Activated naive CD8-positive, alpha-beta T cell treated with anti-CD3 and anti-CD28 coated beads, Interleukin-2, amount 10 ng/mL, durations not matched to agents 7 days and 5 days (primary cell): ENCODE measurements around the gene IL1RL1. TPM values are rescaled to one million over a fixed set of nuclear protein-coding genes. Genes with fewer than 3 reads are reported as not detected.

Source experiments
- ATAC-seq: fragments of 150-1000 bp; cut with Tn5 transposase; one replicate; pipeline ENCODE4 v1.10.0; 2021; ENCODE audit warnings: low read depth, moderate library complexity
- POLR2A ChIA-PET: fragments of 350-600 bp; sonication (Branson Sonifier 250); formaldehyde crosslinking; loops from one replicate; lab custom pipeline; 2021; ENCODE audit warnings: antibody characterized with exemption; lab: Charles Lee
- DNase-seq: peaks from one replicate; pipeline ENCODE4 v3.0.0; 2021
- H3K27ac Mint-ChIP-seq: one replicate; pipeline ENCODE4 v1.8.0; 2022; ENCODE audit warnings: mild to moderate bottlenecking, mixed read lengths
- H3K27me3 Mint-ChIP-seq: one replicate; pipeline ENCODE4 v1.8.0; 2022; ENCODE audit warnings: mild to moderate bottlenecking, moderate library complexity, mixed read lengths
- H3K36me3 Mint-ChIP-seq: one replicate; pipeline ENCODE4 v1.8.0; 2021; ENCODE audit warnings: mild to moderate bottlenecking, mixed read lengths
- H3K4me1 Mint-ChIP-seq: one replicate; pipeline ENCODE4 v1.8.0; 2021; ENCODE audit warnings: mixed read lengths
- H3K4me3 Mint-ChIP-seq: one replicate; pipeline ENCODE4 v1.8.0; 2022; ENCODE audit warnings: mild to moderate bottlenecking, moderate library complexity, mixed read lengths
- H3K9me3 Mint-ChIP-seq: one replicate; pipeline ENCODE4 v1.8.0; 2021; ENCODE audit warnings: mixed read lengths
- total RNA-seq, 2 experiments: library from RNA; stranded (reverse); gene quantifications; one replicate each; pipeline ENCODE4 v1.2.3, GENCODE V29; 2021

IL1RL1 gene
- total RNA-seq, 2 experiments from 2014 or later, result not detected

DNA sequence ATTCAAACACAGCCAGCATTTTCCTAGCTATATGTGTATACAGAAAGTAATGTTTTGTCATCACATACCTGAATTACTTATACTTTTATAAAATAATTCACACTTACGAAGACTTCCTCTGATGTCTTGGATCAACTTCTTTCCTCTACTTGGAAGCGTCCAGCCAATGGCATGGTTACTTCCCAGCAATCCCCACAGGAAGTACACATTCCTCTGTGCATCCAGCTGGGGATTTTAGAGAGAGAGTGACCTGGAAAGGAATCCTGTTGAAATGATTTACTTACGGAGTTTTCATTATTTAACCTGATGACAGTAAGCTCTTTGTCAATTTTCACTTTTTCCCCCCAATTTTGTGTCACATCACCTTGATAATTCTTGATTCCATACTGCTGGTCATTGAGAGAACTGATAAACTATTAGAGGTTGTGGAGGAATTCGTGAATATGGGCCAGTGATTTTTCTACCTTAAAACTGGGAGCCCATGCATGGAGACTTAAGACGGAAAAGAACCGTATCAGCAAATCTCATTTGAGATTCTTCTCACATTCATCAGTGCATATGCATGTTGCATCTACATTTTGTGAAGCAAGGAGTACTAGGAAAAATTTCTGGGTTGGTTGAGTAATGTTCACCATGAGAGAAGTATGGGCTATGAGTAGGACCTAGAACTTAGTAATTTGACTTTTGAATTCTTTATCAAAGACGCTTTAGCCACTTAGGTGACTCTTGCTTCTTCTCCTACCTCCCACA is 35.2 kb downstream of the IL1RL1 start:
- H3K4me1 Mint-ChIP-seq, result peaks cover 12% of the 10 kb centered on the region
- POLR2A ChIA-PET, result no interaction called here
- DNase-seq (no peak), ATAC-seq (no peak)
- H3K9me3 Mint-ChIP-seq, result no peaks in the 10 kb centered on the region
- no peak overlapping the region for H3K4me3 Mint-ChIP-seq
- no peaks in the 10 kb centered on the region for H3K36me3 Mint-ChIP-seq
- no peaks in the 10 kb centered on the region for H3K27me3 Mint-ChIP-seq
- H3K27ac Mint-ChIP-seq, result no peak overlapping the region

DNA sequence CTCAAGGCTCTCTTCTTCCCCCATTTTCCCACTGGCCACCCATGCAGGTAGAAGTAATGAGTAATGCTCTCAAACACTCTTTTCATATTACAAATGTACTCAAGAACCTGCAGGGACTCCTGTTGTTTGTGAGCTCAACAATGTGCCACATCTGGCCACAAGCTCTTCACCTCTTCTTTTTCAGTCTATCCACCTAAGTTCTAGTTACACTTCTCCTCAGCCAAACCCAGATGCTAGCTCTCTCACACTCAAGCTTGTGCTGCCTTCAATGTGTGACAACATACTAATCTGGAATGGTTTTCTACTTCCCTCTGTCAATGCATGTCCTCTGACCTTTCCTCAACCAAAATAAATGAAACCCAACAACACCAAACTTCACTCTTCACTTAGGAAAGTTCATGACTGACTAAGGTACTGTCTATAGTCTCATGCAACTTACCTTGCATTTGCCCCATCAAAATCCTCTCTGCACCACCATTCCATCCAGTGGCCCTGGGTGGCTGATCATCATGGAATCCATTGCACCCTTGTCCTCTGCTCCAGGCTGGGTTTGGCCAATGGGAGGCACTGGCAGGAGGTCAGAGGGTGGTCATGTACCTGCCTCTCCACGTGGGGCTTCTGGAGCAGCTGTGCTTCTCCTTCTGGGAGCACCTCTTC is 38.9 kb downstream of the IL1RL1 start:
- Mint-ChIP-seq H3K27ac (no peak overlapping the region), H3K36me3 (peaks cover 2% of the 10 kb centered on the region), H3K9me3 (no peaks in the 10 kb centered on the region), H3K4me3 (no peak overlapping the region), H3K4me1 (peaks cover 21% of the 10 kb centered on the region), H3K27me3 (no peaks in the 10 kb centered on the region)
- no peak for DNase-seq
- ATAC-seq, result peak; percentile 49
- POLR2A ChIA-PET, result interaction anchor here (0.7 kb wide), 1 partner anchor 50 kb away, joined by 3 read pairs; no protein-coding TSS in a partner anchor

DNA sequence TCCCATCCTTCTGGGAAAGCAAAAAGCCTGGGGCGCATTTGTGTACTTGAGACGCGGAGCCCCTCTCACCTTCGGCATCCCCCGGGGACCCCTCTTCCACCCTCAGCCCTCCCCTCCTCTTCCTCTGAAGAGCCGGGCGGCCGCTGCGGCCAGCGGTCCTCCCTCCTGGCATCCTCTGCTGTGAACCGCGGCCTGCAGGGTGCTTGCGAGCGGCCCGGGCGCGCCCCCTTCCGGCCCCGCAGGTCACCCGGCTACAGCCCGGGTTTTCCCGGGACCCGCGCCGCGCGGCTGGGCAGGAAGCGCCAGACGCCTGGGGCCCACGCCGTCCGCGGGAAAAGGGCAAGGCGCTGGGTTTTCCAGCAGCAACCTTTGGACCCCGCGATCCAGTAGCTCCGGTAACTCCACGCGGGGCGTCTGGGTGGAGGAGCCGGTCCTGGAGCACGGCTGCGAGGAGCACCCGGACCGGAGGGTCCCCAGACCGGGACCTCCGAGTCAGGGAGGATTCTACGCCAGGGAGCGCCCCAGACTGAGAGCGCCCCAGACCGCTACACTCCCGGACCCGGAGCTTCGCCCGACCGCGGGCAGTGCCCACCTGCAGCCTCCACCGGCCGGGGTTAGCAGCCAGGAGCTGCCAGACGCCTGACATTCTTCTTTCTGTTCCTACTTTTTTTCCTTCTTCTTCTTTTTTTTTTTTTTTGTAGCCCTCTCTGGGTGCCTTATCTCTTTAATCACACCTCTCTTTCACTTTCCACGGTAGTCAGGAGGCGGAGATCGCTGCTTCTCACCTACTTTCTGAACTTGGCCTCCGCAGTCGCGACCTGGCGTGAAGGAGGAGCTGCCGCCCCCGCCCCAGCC is 44.4 kb downstream of the IL1RL1 start, which contains the start of gene IL18R1:
TSS of gene IL18R1 (plus strand) at position 271 of the 855 bp plus-strand sequence. CDS start 6,865 bp downstream, outside the sequence.
- Mint-ChIP-seq H3K27ac (peak within 1 kb of the TSS; percentile 99), H3K36me3 (peaks cover 37% of the 10 kb centered on the region), H3K4me1 (peaks cover 47% of the 10 kb centered on the region), H3K27me3 (no peaks in the 10 kb centered on the region), H3K4me3 (peak within 1 kb of the TSS; percentile 100), H3K9me3 (no peaks in the 10 kb centered on the region)
- peak; percentile 91 for DNase-seq
- peak; percentile 87 for ATAC-seq
- POLR2A ChIA-PET, result interaction anchor here (0.7 to 1.4 kb wide), 12 partner anchors 12 to 892 kb away, joined by 3 to 11 read pairs (median 4); no protein-coding TSS in a partner anchor

DNA sequence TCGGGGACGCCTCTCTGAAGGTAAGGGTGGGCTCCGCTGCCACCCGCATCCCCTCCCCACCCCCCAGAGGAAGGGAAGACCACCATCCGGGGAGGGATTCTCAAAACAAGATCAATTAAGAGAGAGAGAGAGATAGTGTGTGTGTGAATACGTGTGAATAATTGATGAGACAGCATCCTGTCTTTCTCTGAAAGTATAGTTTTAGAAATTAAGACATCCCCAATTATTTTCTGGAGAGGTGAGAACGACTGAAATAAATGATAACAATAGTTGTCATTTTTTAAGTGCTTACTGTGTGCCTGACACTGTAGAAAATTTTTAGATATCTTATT is 45.0 kb downstream of the IL1RL1 start:
- H3K4me1 Mint-ChIP-seq, result peaks cover 51% of the 10 kb centered on the region
- H3K27me3 Mint-ChIP-seq, result no peaks in the 10 kb centered on the region
- peak overlapping the region; percentile 100 for H3K4me3 Mint-ChIP-seq
- peaks cover 42% of the 10 kb centered on the region for H3K36me3 Mint-ChIP-seq
- ATAC-seq (peak; percentile 12), DNase-seq (no peak)
- POLR2A ChIA-PET, result interaction anchor here (0.7 to 1.4 kb wide), 10 partner anchors 11 to 893 kb away, joined by 3 to 11 read pairs (median 5); no protein-coding TSS in a partner anchor
- peak overlapping the region; percentile 99 for H3K27ac Mint-ChIP-seq
- peaks cover 2% of the 10 kb centered on the region for H3K9me3 Mint-ChIP-seq

DNA sequence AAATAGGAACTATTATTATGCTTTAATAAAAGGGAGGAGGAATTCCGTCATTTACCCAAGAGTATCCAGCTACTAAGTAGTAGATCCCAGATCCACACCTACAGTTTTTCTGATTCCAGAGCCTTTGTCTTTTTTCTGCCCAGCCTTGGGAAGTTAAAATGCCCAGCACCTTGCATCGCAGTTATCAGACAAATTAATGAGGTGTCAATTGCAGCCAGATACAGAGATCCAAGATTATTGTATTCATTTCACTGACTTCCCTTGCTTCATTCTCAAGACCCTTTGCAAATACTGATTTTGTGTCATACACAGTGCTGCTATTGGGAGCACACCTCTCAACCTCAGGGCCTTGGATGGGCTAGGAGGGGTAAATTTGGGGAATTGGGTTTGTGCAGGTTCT is 45.4 kb downstream of the IL1RL1 start:
- ATAC-seq, result no peak
- no peak for DNase-seq
- H3K4me3 Mint-ChIP-seq, result peak overlapping the region; percentile 100
- H3K4me1 Mint-ChIP-seq, result peaks cover 54% of the 10 kb centered on the region
- H3K36me3 Mint-ChIP-seq, result peaks cover 46% of the 10 kb centered on the region
- H3K27me3 Mint-ChIP-seq, result no peaks in the 10 kb centered on the region
- H3K27ac Mint-ChIP-seq, result peak overlapping the region; percentile 99
- peaks cover 2% of the 10 kb centered on the region for H3K9me3 Mint-ChIP-seq
- POLR2A ChIA-PET, result interaction anchor here (0.7 to 1.4 kb wide), 8 partner anchors 11 to 893 kb away, joined by 3 to 11 read pairs (median 6); no protein-coding TSS in a partner anchor

DNA sequence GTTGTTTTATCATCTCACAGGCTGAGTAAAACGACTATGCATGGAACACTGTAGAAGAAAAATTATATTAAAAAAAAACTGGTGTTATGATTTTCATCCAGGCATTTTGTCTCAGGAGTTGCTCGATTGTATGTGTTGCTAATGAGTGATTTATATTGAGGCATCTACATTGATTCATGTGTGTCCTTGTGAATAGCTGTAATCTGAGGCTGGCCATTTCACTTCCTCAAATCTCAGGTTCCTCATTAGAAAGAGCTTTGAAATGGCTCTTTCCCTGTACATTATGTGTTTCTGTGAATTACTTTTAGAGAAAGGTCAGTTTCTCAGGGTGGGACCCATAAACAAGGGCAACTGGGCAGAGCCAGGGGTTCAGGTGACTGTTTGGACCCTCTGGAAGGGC is 46.6 kb downstream of the IL1RL1 start:
- Mint-ChIP-seq H3K9me3 (peaks cover 7% of the 10 kb centered on the region), H3K27ac (peak overlapping the region; percentile 99), H3K27me3 (no peaks in the 10 kb centered on the region), H3K4me1 (peaks cover 57% of the 10 kb centered on the region), H3K36me3 (peaks cover 54% of the 10 kb centered on the region), H3K4me3 (peak overlapping the region; percentile 100)
- DNase-seq, result no peak
- POLR2A ChIA-PET, result no interaction called here
- ATAC-seq, result no peak

DNA sequence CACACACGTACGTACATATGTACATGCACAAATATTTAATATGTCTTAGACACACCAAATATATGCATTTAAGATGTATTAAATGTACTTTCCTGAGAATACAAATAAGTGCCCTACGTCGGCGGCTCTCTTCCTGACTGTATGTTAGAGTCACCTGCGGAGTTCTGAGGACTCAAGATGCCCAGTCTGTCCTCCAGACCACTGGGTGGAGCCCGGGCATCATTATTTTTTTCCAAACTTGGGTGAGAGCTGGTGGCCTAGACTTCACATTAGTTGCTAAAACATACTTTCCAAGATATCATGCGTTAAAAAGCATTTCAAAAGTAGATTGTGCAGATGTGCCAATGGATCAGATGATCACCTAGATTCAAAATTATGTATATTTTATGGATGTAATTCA is 47.1 kb downstream of the IL1RL1 start:
- Mint-ChIP-seq H3K27ac (peak overlapping the region; percentile 60), H3K36me3 (peaks cover 60% of the 10 kb centered on the region), H3K27me3 (no peaks in the 10 kb centered on the region), H3K9me3 (peaks cover 10% of the 10 kb centered on the region), H3K4me3 (peak overlapping the region; percentile 100), H3K4me1 (peaks cover 60% of the 10 kb centered on the region)
- ATAC-seq, result no peak
- POLR2A ChIA-PET, result no interaction called here
- no peak for DNase-seq

DNA sequence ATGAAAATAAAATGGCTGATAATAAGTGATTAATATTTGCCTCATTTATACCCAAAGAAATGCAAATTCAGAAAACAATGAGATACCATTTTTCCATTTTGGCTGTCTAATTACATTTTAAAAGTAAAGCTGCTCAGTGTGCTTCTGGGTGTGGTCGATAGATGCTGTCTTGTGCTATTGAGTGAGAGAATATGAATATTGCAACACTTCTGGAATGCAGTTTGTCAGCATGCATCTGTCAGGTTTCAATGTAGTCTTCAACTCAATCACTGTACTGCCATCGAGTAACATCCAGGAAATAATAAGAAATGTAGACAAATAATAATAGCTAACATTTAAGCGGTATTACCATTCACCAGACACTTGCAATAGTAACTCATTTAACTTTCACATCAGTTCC is 48.2 kb downstream of the IL1RL1 start:
- Mint-ChIP-seq H3K27me3 (no peaks in the 10 kb centered on the region), H3K4me1 (peaks cover 55% of the 10 kb centered on the region), H3K27ac (no peak overlapping the region), H3K4me3 (peak overlapping the region; percentile 28), H3K9me3 (peaks cover 13% of the 10 kb centered on the region), H3K36me3 (peaks cover 70% of the 10 kb centered on the region)
- ATAC-seq (no peak), DNase-seq (no peak)
- POLR2A ChIA-PET, result no interaction called here

DNA sequence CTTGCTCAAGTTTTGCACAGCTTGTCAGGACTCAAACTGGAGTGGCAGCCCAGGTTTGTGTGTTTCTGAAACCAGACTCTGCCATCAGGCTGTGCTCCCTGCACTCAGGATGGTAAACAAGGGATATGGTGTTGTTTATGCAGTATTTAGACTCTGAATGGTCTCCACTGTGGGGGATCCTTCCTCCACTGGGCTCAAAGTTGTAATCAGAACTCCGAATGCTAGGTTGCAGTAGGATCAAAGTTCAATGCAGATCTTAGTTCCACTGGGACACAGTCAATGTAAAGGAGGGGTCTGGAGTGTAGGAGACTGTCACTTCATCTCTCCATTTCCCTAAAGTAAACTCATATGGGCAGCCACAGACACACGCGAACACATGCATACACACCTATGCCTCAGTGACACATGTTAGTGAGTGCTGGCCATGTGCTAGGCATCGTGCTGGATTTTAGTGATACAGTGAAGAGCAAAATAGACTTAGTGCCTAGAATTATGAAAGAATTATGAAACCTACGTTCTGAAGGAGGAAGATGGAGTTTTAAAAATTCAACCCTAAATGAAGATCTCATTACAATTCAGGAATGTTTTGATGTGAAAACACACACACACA is 50.4 kb downstream of the IL1RL1 start:
- Mint-ChIP-seq H3K27ac (no peak overlapping the region), H3K9me3 (peaks cover 30% of the 10 kb centered on the region), H3K36me3 (peaks cover 87% of the 10 kb centered on the region), H3K27me3 (no peaks in the 10 kb centered on the region), H3K4me1 (peaks cover 63% of the 10 kb centered on the region), H3K4me3 (no peak overlapping the region)
- DNase-seq (no peak), ATAC-seq (no peak)
- POLR2A ChIA-PET, result no interaction called here

DNA sequence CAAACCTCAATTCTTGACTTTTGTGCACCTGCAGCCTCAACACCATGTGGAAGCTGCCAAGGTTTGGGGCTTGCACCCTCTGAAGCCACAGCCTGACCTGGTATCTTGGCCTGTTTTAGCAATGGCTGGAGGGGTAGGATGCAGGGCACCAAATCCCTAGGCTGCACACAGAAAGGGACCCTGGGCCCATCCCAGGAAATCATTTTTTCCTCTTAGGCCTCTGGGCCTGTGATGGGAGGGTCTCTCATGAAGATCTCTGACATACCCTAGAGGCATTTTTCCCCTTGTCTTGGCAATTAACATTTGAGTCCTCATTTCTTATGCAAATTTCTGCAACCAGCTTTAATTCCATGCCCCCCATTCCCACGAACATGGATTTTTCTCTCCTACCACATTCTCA is 54.4 kb downstream of the IL1RL1 start:
- H3K4me3 Mint-ChIP-seq, result peak overlapping the region; percentile 72
- peak overlapping the region; percentile 85 for H3K27ac Mint-ChIP-seq
- H3K4me1 Mint-ChIP-seq, result peaks cover 63% of the 10 kb centered on the region
- DNase-seq (no peak), ATAC-seq (no peak)
- H3K36me3 Mint-ChIP-seq, result peaks cover 94% of the 10 kb centered on the region
- peaks cover 33% of the 10 kb centered on the region for H3K9me3 Mint-ChIP-seq
- H3K27me3 Mint-ChIP-seq, result no peaks in the 10 kb centered on the region
- POLR2A ChIA-PET, result no interaction called here

DNA sequence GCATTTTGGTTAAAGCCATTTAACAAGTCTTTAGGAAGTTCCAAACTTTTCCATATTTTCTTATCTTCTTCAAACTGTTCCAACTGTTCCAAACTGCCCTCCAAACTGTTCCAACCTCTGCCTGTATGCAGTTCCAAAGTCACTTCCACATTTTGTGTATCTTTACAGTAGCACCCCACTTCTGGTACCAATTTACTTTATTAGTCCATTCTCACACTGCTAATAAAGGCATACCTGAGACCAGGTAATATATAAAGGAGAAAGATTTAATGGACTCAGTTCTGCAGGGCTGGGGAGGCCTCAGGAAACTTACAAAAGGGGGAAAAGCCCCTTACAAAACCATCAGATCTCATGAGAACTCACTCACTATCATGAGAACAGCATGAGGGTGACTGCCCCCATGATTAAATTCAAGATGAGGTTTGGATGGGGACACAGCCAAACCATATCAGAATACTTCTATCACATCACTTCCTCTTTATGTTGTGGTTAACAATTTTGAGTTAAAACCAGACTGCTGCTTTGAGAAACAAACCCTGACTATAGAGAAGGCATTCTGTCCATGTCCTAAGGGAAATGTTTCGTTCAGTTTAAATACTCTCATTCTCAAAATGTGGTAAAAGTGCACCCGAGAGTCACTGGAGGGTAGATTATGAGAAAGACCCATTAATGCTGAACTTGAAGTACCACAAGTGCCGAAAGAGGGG is 55.2 kb downstream of the IL1RL1 start:
- H3K36me3 Mint-ChIP-seq, result peaks cover 93% of the 10 kb centered on the region
- no peaks in the 10 kb centered on the region for H3K27me3 Mint-ChIP-seq
- POLR2A ChIA-PET, result interaction anchor here (1.4 to 1.7 kb wide), 3 partner anchors 11 to 64 kb away, joined by 3 to 12 read pairs (median 7); partner anchors contain the start of gene IL18R1
- peaks cover 32% of the 10 kb centered on the region for H3K9me3 Mint-ChIP-seq
- H3K27ac Mint-ChIP-seq, result peak overlapping the region; percentile 85
- DNase-seq (no peak), ATAC-seq (peak; percentile 14)
- H3K4me1 Mint-ChIP-seq, result peaks cover 58% of the 10 kb centered on the region
- H3K4me3 Mint-ChIP-seq, result peak overlapping the region; percentile 72

DNA sequence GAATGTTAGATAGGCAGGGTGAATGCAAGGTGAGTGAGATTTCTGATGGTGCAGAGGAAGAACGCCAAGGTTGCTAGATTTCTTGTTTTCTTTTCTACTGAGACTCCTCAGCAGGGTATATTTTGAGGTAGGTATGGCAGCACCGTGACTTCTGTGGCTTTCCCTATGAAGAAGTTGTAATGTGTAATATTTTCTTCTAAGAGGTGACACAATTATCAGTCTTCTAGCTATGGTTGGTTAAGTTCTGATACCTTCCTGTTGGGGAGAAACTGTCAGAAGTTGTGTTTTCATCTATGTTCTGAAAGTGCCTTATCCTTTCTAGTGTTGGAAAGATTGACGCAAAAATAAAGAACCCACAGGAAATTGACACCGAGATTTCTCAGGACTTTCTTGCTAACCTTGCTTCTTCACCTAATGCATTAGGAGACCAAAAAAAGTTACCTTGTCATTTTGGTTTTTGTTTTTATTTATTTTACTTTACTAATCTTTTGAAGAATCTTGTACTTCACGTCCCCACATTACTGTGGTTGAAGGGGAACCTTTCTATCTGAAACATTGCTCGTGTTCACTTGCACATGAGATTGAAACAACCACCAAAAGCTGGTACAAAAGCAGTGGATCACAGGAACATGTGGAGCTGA is 56.1 kb downstream of the IL1RL1 start:
- Mint-ChIP-seq H3K9me3 (peaks cover 30% of the 10 kb centered on the region), H3K27ac (peak overlapping the region; percentile 85), H3K36me3 (peaks cover 90% of the 10 kb centered on the region), H3K4me1 (peaks cover 53% of the 10 kb centered on the region), H3K4me3 (peak overlapping the region; percentile 72), H3K27me3 (no peaks in the 10 kb centered on the region)
- ATAC-seq (peak; percentile 87), DNase-seq (no peak)
- POLR2A ChIA-PET, result interaction anchor here (1.4 to 1.7 kb wide), 3 partner anchors 12 to 65 kb away, joined by 3 to 12 read pairs (median 7); partner anchors contain the start of gene IL18R1
